Keratinocyte (primary cell): Measurements from ENCODE around the gene P3H2. TPM values are rescaled to one million over a fixed set of nuclear protein-coding genes. Genes with fewer than 3 reads are reported as not detected.

Source experiments
- DNase-seq: peaks from one replicate; pipeline ENCODE4 v3.0.0-alpha.2; 2011; ENCODE audit warnings: low read depth, missing footprints, low spot score
- FAIRE-seq: peaks from 2 replicates; lab custom pipeline; 2011; peaks lifted over from hg19 to GRCh38; lab: Jason Lieb, UNC
- H2AFZ ChIP-seq: 2 replicates; pipeline ENCODE4 v1.6.0; 2012; ENCODE audit warnings: low read length, control low read depth, inconsistent platforms; ENCODE audit not compliant: control insufficient read depth
- H3K27ac ChIP-seq: 2 replicates; pipeline ENCODE4 v1.5.1; 2011; ENCODE audit warnings: low read length; ENCODE audit not compliant: control insufficient read depth, insufficient read depth
- H3K27me3 ChIP-seq: 3 replicates; pipeline ENCODE4 v1.6.0; 2011; ENCODE audit warnings: low read length; ENCODE audit not compliant: control insufficient read depth, insufficient read depth; ENCODE audit errors: extremely low read depth
- H3K36me3 ChIP-seq, 2 experiments: 2 replicates in 1 of 2; 3 replicates in 1 of 2; pipeline ENCODE4 v1.5.1; 2011; ENCODE audit warnings: low read length in 2 of 2, mild to moderate bottlenecking in 1 of 2; ENCODE audit not compliant: control insufficient read depth in 2 of 2, insufficient read depth in 2 of 2; ENCODE audit errors: extremely low read depth in 1 of 2
- H3K4me1 ChIP-seq: 3 replicates; pipeline ENCODE4 v1.5.1; 2011; ENCODE audit warnings: low read length; ENCODE audit not compliant: control insufficient read depth, insufficient read depth; ENCODE audit errors: extremely low read depth
- H3K4me2 ChIP-seq: 3 replicates; pipeline ENCODE4 v1.6.0; 2011; ENCODE audit warnings: low read depth, low read length; ENCODE audit not compliant: control insufficient read depth, insufficient read depth; ENCODE audit errors: extremely low read depth
- H3K4me3 ChIP-seq, 3 experiments: fragments of 200-600 bp in 1 of 3; sonication (generic) in 1 of 3; 2 replicates in 2 of 3; 3 replicates in 1 of 3; pipeline ENCODE4 v1.5.1; 2011 to 2016; ENCODE audit warnings: low read length in 3 of 3, mild to moderate bottlenecking in 3 of 3, control low read depth in 2 of 3, inconsistent platforms in 1 of 3, low read depth in 1 of 3, mixed read lengths in 1 of 3, mixed run types in 1 of 3, moderate library complexity in 1 of 3; ENCODE audit not compliant: control insufficient read depth in 2 of 3, insufficient read depth in 2 of 3; ENCODE audit errors: extremely low read depth in 1 of 3
- H3K79me2 ChIP-seq: 2 replicates; pipeline ENCODE4 v1.6.0; 2012; ENCODE audit warnings: low read length; ENCODE audit not compliant: control insufficient read depth, insufficient read depth
- H3K9ac ChIP-seq: 3 replicates; pipeline ENCODE4 v1.6.0; 2011; ENCODE audit warnings: low read length; ENCODE audit not compliant: control insufficient read depth, insufficient read depth; ENCODE audit errors: extremely low read depth
- H3K9me1 ChIP-seq: 3 replicates; pipeline ENCODE4 v1.6.0; 2011; ENCODE audit warnings: low read length; ENCODE audit not compliant: control insufficient read depth, insufficient read depth; ENCODE audit errors: extremely low read depth
- H3K9me3 ChIP-seq: 2 replicates; pipeline ENCODE4 v1.5.1; 2012; ENCODE audit warnings: low read depth, low read length; ENCODE audit not compliant: control insufficient read depth
- H4K20me1 ChIP-seq: 3 replicates; pipeline ENCODE4 v1.6.0; 2011; ENCODE audit warnings: low read length; ENCODE audit not compliant: control insufficient read depth, insufficient read depth; ENCODE audit errors: extremely low read depth
- CTCF ChIP-seq, 3 experiments: IDR thresholded peaks in 1 of 3; conservative IDR thresholded peaks in 1 of 3; optimal IDR thresholded peaks in 1 of 3; 2 replicates in 2 of 3; 3 replicates in 1 of 3; pipeline versions ENCODE3 to v1.5.1; 2011; ENCODE audit warnings: low read length in 3 of 3, mild to moderate bottlenecking in 3 of 3, moderate library complexity in 2 of 3, control low read depth in 1 of 3, inconsistent platforms in 1 of 3; ENCODE audit not compliant: insufficient read depth in 2 of 3; ENCODE audit errors: extremely low read depth in 1 of 3
- EZH2 ChIP-seq: IDR thresholded peaks from one replicate; pipeline ENCODE4 v1.6.1; 2012; ENCODE audit warnings: inconsistent platforms, mild to moderate bottlenecking, low read length, moderate library complexity
- dilution Hi-C: fragments of 300-500 bp; cut with MboI; formaldehyde crosslinking; loops from one replicate; pipeline ENCODE4 v1.7.0; 2020; ENCODE audit warnings: low sequenced_read_pairs; ENCODE audit not compliant: extremely low pct_ligation_motif_present
- polyA minus RNA-seq, 3 experiments: library from RNA; depleted of rRNA, polyadenylated mRNA; stranded (reverse); fragments of >200 nt; gene quantifications; 1 replicate in 1 of 3; 2 replicates in 1 of 3; 3 replicates in 1 of 3; pipeline ENCODE4 v1.2.3, GENCODE V29; 2011
- polyA plus RNA-seq, 5 experiments: library from polyadenylated mRNA; depleted of rRNA in 3 of 5; stranded (reverse) in 3 of 5; stranded (forward) in 1 of 5; unstranded in 1 of 5; fragments of >200 nt; gene quantifications; 1 replicate in 1 of 5; 2 replicates in 3 of 5; 3 replicates in 1 of 5; pipeline versions ENCODE4 v1.2.1 to v1.2.3, GENCODE V29; 2011 to 2012; ENCODE audit warnings: missing spikeins in 2 of 5, low read depth in 1 of 5, low replicate concordance in 1 of 5

Gene P3H2
- polyA plus RNA-seq (80.7 to 115 TPM (median 91.4 TPM) in 3 replicates), polyA minus RNA-seq (27.9 to 146 TPM (median 80.1 TPM) in 3 replicates)
- 160 TPM for polyA plus RNA-seq (2011; ENCODE audit: low read depth)
- 56.0 and 77.5 TPM in 2 replicates for polyA plus RNA-seq (2011; cell fraction: cytosol; rRNA removed)
- 143 and 179 TPM in 2 replicates for polyA plus RNA-seq (2011; cell fraction: nucleus; rRNA removed)
- 43.2 and 72.1 TPM in 2 replicates for polyA plus RNA-seq (2012; ENCODE audit: low replicate concordance)
- polyA minus RNA-seq (2011; cell fraction: cytosol; rRNA and poly(A)+ RNA removed): 72.9 TPM
- 119 and 286 TPM in 2 replicates for polyA minus RNA-seq (2011; cell fraction: nucleus; rRNA and poly(A)+ RNA removed)

GRCh38 chr3:190120269-190121060, at the start of gene P3H2:
Gene P3H2 (minus strand): TSS chr3:190120897. CDS start chr3:190120731, 166 bp downstream.
- no peaks in the 10 kb centered on the region for H3K9me3 ChIP-seq
- H3K36me3 ChIP-seq: no peaks in the 10 kb centered on the region
- peak; percentile 33 for DNase-seq
- peak within 1 kb of the TSS; percentile 86 for H2AFZ ChIP-seq
- peak within 1 kb of the TSS; percentile 84 for H3K27ac ChIP-seq
- FAIRE-seq: peak; percentile 69
- no peaks in the 10 kb centered on the region for H3K27me3 ChIP-seq
- H3K4me3 ChIP-seq: peak within 1 kb of the TSS; percentile 81 to 96 (median 89)
- no peak for TF ChIP-seq EZH2
- peak in 2 of 3 experiments; percentile 56 to 63 for TF ChIP-seq CTCF (optimal IDR thresholded peaks at IDR 0.05 in 1 of 3, IDR thresholded peaks at IDR 0.05 in 1 of 3, conservative IDR thresholded peaks at IDR 0.05 in 1 of 3; ENCODE audit: extremely low read depth in 1 of 3, insufficient read depth in 2 of 3, low read length in 3 of 3)
- H3K4me1 ChIP-seq: peaks cover 48% of the 10 kb centered on the region
- H3K79me2 ChIP-seq: peaks cover 42% of the 10 kb centered on the region
- H3K4me2 ChIP-seq: peak within 1 kb of the TSS; percentile 81
- H3K9ac ChIP-seq: peak within 1 kb of the TSS; percentile 84
- H3K9me1 ChIP-seq: no peaks in the 10 kb centered on the region
- dilution Hi-C loops: no loop called here
- no peaks in the 10 kb centered on the region for H4K20me1 ChIP-seq

GRCh38 chr3:190169877-190170276, 49.2 kb upstream of the P3H2 start:
- Histone ChIP-seq H3K9me1 (no peaks in the 10 kb centered on the region), H3K27me3 (no peaks in the 10 kb centered on the region), H3K27ac (peak overlapping the region; percentile 11), H3K4me3 (peak overlapping the region in 2 of 3 experiments; percentile 17 to 21), H3K36me3 (no peaks in the 10 kb centered on the region), H2AFZ (peak overlapping the region; percentile 79), H4K20me1 (no peaks in the 10 kb centered on the region), H3K9ac (peak overlapping the region; percentile 13), H3K79me2 (no peaks in the 10 kb centered on the region), H3K4me1 (peaks cover 22% of the 10 kb centered on the region), H3K9me3 (no peaks in the 10 kb centered on the region), H3K4me2 (peak overlapping the region; percentile 73)
- no peak for TF ChIP-seq EZH2
- no peak for TF ChIP-seq CTCF (optimal IDR thresholded peaks at IDR 0.05 in 1 of 3, IDR thresholded peaks at IDR 0.05 in 1 of 3, conservative IDR thresholded peaks at IDR 0.05 in 1 of 3; ENCODE audit: extremely low read depth in 1 of 3, insufficient read depth in 2 of 3, low read length in 3 of 3)
- DNase-seq (no peak), FAIRE-seq (no peak)
- dilution Hi-C loops: no loop called here
